HG03066 (cell line): ENCODE results near the gene IL17D.

Source experiments
- ATAC-seq: cut with Tn5 transposase; IDR thresholded peaks from one replicate; pipeline ENCODE4 v1.9.1; 2021; ENCODE audit warnings: low read depth; ENCODE audit not compliant: unreplicated experiment

IL17D gene

GRCh38 chr13:20689291-20689690 is 14.2 kb upstream of the IL17D start:
- no peak for ATAC-seq

- ATAC-seq: no peak
These were observed 11.9 kb upstream of the IL17D start for GRCh38 chr13:20691616-20692015.

GRCh38 chr13:20696073-20696472 is 7.4 kb upstream of the IL17D start:
- no peak for ATAC-seq

- ATAC-seq: no peak
These were observed 3.8 kb upstream of the IL17D start for GRCh38 chr13:20699715-20700114.

GRCh38 chr13:20700288-20700687 is 3.2 kb upstream of the IL17D start:
- no peak for ATAC-seq

GRCh38 chr13:20701461-20701860 is 2.0 kb upstream of the IL17D start:
- ATAC-seq: no peak

GRCh38 chr13:20702530-20702914 is 977 bp upstream of the IL17D start:
- ATAC-seq: no peak

- ATAC-seq: peak; percentile 77
These were observed 420 bp downstream of the IL17D start for GRCh38 chr13:20703780-20704458.

- ATAC-seq: no peak
These were observed 1.1 kb downstream of the IL17D start for GRCh38 chr13:20704459-20705069.

GRCh38 chr13:20706661-20707060 is 3.2 kb downstream of the IL17D start:
- ATAC-seq: no peak

- no peak for ATAC-seq
These were observed 4.7 kb downstream of the IL17D start for GRCh38 chr13:20708216-20708615.

- no peak for ATAC-seq
These were observed 5.9 kb downstream of the IL17D start for GRCh38 chr13:20709369-20709768.

GRCh38 chr13:20709782-20710181 is 6.3 kb downstream of the IL17D start:
- no peak for ATAC-seq

GRCh38 chr13:20711301-20712044 is 8.0 kb downstream of the IL17D start:
- ATAC-seq: no peak

- no peak for ATAC-seq
These were observed 9.5 kb downstream of the IL17D start for GRCh38 chr13:20713014-20713376.

- ATAC-seq: no peak
These were observed 10.3 kb downstream of the IL17D start for GRCh38 chr13:20713751-20714150.

- ATAC-seq: no peak
These were observed 10.7 kb downstream of the IL17D start for GRCh38 chr13:20714161-20714560.

- ATAC-seq: no peak
These were observed 11.2 kb downstream of the IL17D start for GRCh38 chr13:20714563-20715329.

- no peak for ATAC-seq
These were observed 11.8 kb downstream of the IL17D start for GRCh38 chr13:20715330-20715712.

- ATAC-seq: no peak
These were observed 13.5 kb downstream of the IL17D start for GRCh38 chr13:20716951-20717350.
